ENCODE measurements around the gene CIITA. TPM values are rescaled to one million over a fixed set of nuclear protein-coding genes. Genes with fewer than 3 reads are reported as not detected.

CIITA gene
- total RNA-seq, 1 experiment from 2014 or later, result not detected

DNA sequence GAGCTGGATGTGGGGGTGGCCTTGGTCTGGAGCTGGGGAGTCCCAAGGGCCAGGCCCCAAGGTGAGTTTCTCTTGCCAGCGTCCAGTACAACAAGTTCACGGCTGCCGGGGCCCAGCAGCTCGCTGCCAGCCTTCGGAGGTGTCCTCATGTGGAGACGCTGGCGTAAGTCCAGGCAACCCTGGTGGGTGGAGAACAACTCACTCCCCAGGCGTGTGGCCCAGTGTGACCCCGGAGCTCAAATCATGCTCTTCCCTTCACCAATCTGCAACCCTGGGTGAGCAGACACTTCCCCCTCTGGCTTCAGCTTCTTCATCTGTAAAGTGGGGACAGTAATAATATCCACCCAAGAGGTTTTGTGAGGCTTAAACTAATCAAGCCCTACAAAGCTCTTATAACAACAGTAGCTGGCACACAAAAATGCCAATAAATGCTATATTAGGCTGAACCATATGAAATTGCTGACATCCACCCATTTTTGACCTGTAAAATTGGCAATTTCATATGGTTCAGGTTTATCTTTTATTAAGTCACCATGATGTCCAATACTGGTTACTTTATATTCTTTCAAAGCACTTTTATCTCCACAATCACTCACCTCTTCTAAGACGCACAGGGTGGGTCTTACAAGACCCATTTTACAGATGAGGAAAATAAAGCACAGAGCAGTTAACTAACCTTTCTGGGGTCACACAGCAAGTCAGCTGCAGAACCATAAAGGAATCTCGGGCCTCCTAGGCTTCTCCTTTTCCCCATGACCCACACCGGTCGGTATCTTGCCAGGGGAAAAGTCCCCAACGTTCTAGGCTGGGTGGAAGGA, 45.5 kb downstream of the CIITA start:
- Histone ChIP-seq H3K18ac (ENCODE audit: insufficient read length, low read depth, low read length) (no peak overlapping the region), H2BK20ac (ENCODE audit: low read depth, low read length, poor library complexity, severe bottlenecking) (no peak overlapping the region), H4K20me1 (ENCODE audit: control insufficient read depth, insufficient read depth, insufficient read length) (no peaks in the 10 kb centered on the region), H3K14ac (ENCODE audit: insufficient read depth, low read length) (no peak overlapping the region), H3K56ac (ENCODE audit: insufficient read length, low read depth, low read length) (no peak overlapping the region), H4K91ac (ENCODE audit: insufficient read length, low read depth, low read length) (no peak overlapping the region), H3K4ac (ENCODE audit: low read depth, low read length) (no peak overlapping the region), H2BK12ac (ENCODE audit: insufficient read length, low read depth, low read length) (no peak overlapping the region), H3K4me2 (ENCODE audit: insufficient read depth, insufficient read length, low read length) (no peak overlapping the region), H3K27ac (ENCODE audit: insufficient read length, low read depth, low read length) (no peak overlapping the region), H4K5ac (ENCODE audit: insufficient read length, low read depth, low read length) (no peak overlapping the region), H3K23ac (ENCODE audit: insufficient read length, low read depth, low read length) (no peak overlapping the region), H3K23me2 (ENCODE audit: insufficient read length, low read depth, low read length, poor library complexity, severe bottlenecking) (no peaks in the 10 kb centered on the region), H2AFZ (ENCODE audit: low read length) (no peak overlapping the region), H3K4me1 (ENCODE audit: insufficient read depth, low read length) (no peaks in the 10 kb centered on the region; the same call in 1 of the 2 replicates), H2BK5ac (ENCODE audit: insufficient read length, low read length) (no peak overlapping the region), H3T11ph (ENCODE audit: low read length) (no peak overlapping the region), H3K79me1 (ENCODE audit: insufficient read depth, low read depth, low read length, poor library complexity, severe bottlenecking) (no peaks in the 10 kb centered on the region), H3K79me2 (ENCODE audit: insufficient read depth, low read length) (no peaks in the 10 kb centered on the region), H3K9ac (ENCODE audit: extremely low read depth, insufficient read length, low read length) (no peak overlapping the region), H4K8ac (replicated peaks; ENCODE audit: insufficient read length, low read depth, low read length) (no peak overlapping the region), H2BK15ac (ENCODE audit: low read depth, low read length) (no peak overlapping the region), H2AK5ac (ENCODE audit: insufficient read length, low read length) (no peak overlapping the region), H2BK120ac (ENCODE audit: low read depth, low read length, poor library complexity, severe bottlenecking) (no peak overlapping the region), H3K9me3 (ENCODE audit: control insufficient read depth, low read depth, low read length) (no peaks in the 10 kb centered on the region), H3K27me3 (ENCODE audit: insufficient read depth, low read length) (no peaks in the 10 kb centered on the region)
- peak overlapping the region in 1 of 3 experiments; percentile 83; a peak in 2 of 7 replicates for H3K27ac Mint-ChIP-seq
- no CpG with 5 or more reads among the region's 14 CpGs for WGBS (ENCODE audit: extremely low coverage, insufficient read length, low lambda C conversion rate)
- DNase-seq, result no peak
- H3K9me3 Mint-ChIP-seq, result no peaks in the 10 kb centered on the region
- TF ChIP-seq, protein P1, sequence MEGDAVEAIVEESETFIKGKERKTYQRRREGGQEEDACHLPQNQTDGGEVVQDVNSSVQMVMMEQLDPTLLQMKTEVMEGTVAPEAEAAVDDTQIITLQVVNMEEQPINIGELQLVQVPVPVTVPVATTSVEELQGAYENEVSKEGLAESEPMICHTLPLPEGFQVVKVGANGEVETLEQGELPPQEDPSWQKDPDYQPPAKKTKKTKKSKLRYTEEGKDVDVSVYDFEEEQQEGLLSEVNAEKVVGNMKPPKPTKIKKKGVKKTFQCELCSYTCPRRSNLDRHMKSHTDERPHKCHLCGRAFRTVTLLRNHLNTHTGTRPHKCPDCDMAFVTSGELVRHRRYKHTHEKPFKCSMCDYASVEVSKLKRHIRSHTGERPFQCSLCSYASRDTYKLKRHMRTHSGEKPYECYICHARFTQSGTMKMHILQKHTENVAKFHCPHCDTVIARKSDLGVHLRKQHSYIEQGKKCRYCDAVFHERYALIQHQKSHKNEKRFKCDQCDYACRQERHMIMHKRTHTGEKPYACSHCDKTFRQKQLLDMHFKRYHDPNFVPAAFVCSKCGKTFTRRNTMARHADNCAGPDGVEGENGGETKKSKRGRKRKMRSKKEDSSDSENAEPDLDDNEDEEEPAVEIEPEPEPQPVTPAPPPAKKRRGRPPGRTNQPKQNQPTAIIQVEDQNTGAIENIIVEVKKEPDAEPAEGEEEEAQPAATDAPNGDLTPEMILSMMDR (conservative IDR thresholded peaks at IDR 0.05), result no peak
- H3K27me3 Mint-ChIP-seq (ENCODE audit: low read depth), result no peaks in the 10 kb centered on the region; the same call in 1 of the 2 replicates
- H3K4me3 Mint-ChIP-seq, result no peak overlapping the region
- H3K4me1 Mint-ChIP-seq, result peaks cover 2 to 13% of the 10 kb centered on the region in 2 experiments; a peak in 3 of 4 replicates
- peaks cover 3 to 5% (median 4%) of the 10 kb centered on the region in 3 experiments; a peak in 6 of 7 replicates for H3K36me3 Mint-ChIP-seq (ENCODE audit: insufficient read depth in 1 of 3, low read depth in 3 of 3)
